ENCODE results near the gene ATP2B2. TPM values are rescaled to one million over a fixed set of nuclear protein-coding genes. Genes with fewer than 3 reads are reported as not detected.

The ATP2B2 gene
- total and polyA plus RNA-seq, 8 donors = 0.11 to 0.75 (median 0.21) TPM

- H3K4me3 ChIP-seq = no peak overlapping the region
- TF ChIP-seq CTCF (IDR thresholded peaks at IDR 0.05) = no peak
- no peak overlapping the region for H3K27ac ChIP-seq
- DNase-seq (no peak), FAIRE-seq (no peak), ATAC-seq (no peak)
- H3K4me1 ChIP-seq = no peaks in the 10 kb centered on the region
- no peaks in the 10 kb centered on the region for H3K27me3 ChIP-seq
- WGBS, 2 donors = 69 to 77% methylated on average over 6 of the region's 6 CpGs
- H3K36me3 ChIP-seq = no peaks in the 10 kb centered on the region
- H3K9me3 ChIP-seq = no peaks in the 10 kb centered on the region
- intact Hi-C loops (cut with DNase I) = no loop called here
Measured at GRCh38 chr3:10357095-10357494, 148.3 kb downstream of the ATP2B2 start.

GRCh38 chr3:10356461-10356981 is 148.9 kb downstream of the ATP2B2 start:
- Histone ChIP-seq H3K4me3 (no peak overlapping the region), H3K4me1 (no peaks in the 10 kb centered on the region), H3K27ac (no peak overlapping the region), H3K9me3 (no peaks in the 10 kb centered on the region), H3K27me3 (no peaks in the 10 kb centered on the region), H3K36me3 (no peaks in the 10 kb centered on the region)
- FAIRE-seq (no peak), DNase-seq (peak in 1 of 6 donors; percentile 9), ATAC-seq (no peak)
- intact Hi-C loops (cut with DNase I) = no loop called here
- 49 to 53% methylated on average over 5 of the region's 5 CpGs for WGBS, 2 donors
- no peak for TF ChIP-seq CTCF (IDR thresholded peaks at IDR 0.05)

GRCh38 chr3:10354361-10355015 is 150.9 kb downstream of the ATP2B2 start:
- no peak for FAIRE-seq
- H3K27ac ChIP-seq = no peak overlapping the region
- no peaks in the 10 kb centered on the region for H3K9me3 ChIP-seq
- H3K4me1 ChIP-seq = no peaks in the 10 kb centered on the region
- H3K36me3 ChIP-seq = no peaks in the 10 kb centered on the region
- H3K27me3 ChIP-seq = no peaks in the 10 kb centered on the region
- no peak for ATAC-seq
- intact Hi-C loops (cut with DNase I) = no loop called here
- TF ChIP-seq CTCF (IDR thresholded peaks at IDR 0.05) = no peak
- no peak for DNase-seq
- 38 to 45% methylated on average over 13 of the region's 13 CpGs for WGBS, 2 donors
- no peak overlapping the region for H3K4me3 ChIP-seq

- FAIRE-seq = no peak
- intact Hi-C loops (cut with DNase I) = no loop called here
- WGBS, 2 donors = 48 to 58% methylated on average over 10 of the region's 10 CpGs
Measured at GRCh38 chr3:10353661-10354360, 151.6 kb downstream of the ATP2B2 start.

More at GRCh38 chr3:10353661-10354360, 151.6 kb downstream of the ATP2B2 start:
- H3K9me3 ChIP-seq = no peaks in the 10 kb centered on the region
- DNase-seq (no peak), ATAC-seq (no peak)
- H3K27ac ChIP-seq = no peak overlapping the region
- H3K36me3 ChIP-seq = no peaks in the 10 kb centered on the region
- no peaks in the 10 kb centered on the region for H3K4me1 ChIP-seq
- H3K27me3 ChIP-seq = no peaks in the 10 kb centered on the region
- H3K4me3 ChIP-seq = no peak overlapping the region
- no peak for TF ChIP-seq CTCF (IDR thresholded peaks at IDR 0.05)

Measured in pancreas (tissue), 10 donors.